ENCODE measurements around the gene CLCN7. TPM values are rescaled to one million over a fixed set of nuclear protein-coding genes. Genes with fewer than 3 reads are reported as not detected.
A peak's percentile ranks its signal among the peaks of the same experiment; 100 is the strongest.

CLCN7 gene
- polyA plus RNA-seq, 1 donor: 39.9 TPM

DNA sequence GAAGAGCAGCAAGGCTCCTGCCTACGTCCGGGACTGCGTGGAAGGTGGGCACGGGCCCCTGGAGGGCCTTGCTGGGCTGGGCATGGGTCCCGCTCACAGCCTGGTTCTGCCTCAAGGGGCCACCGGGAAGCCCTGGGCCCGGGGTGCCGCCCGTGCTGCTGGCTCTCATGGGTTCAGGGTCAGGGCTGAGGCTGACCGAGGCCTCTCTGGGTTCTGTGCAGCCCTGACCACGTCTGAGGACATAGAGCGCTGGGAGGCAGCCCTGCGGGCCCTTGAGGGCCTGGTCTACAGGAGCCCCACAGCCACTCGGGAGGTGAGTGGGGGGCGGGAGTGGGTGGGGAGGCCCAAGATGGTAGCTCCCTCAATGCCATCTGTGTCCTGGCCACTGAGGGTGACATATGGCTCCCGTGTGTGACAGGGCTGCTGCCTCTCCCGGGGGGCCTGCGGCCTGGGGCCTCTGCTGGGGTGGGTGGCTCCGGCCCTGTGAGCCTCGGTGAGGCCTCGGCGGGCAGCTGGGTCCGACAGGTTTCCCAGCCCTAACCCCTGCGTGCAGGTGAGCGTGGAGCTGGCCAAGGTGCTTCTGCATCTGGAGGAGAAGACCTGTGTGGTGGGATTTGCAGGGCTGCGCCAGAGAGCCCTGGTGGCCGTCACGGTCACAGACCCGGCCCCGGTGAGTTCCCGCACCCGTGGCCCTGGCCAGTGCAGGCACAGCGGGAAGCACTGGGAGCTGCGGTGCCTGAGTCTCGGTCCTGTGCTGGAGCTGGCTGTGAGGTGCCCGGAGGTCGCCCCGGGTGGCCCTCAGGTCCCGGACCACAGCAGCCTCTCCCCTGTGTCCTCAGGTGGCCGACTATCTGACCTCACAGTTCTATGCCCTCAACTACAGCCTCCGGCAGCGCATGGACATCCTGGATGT is 27.5 kb upstream of the CLCN7 start:
- no peak for DNase-seq

DNA sequence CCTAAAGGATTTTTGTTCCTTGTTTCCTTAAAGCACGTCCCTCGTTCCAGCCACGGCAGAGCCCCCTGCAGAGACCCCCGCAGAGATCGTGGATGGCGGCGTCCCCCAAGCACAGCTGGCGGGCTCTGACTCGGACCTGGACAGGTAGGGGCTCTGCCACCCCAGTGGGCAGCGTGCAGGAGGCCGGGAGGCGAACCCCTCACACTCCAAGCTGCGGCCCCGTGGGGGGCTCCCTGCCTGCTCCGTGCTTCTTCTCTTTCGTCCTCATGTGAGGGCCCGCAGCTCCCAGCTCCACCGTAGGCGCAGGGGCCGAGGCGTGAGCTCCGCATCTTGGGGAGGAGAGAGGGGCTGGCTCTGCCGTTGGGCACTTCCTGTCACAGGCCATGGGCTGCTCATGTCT is 26.8 kb upstream of the CLCN7 start:
- no peak for DNase-seq

DNA sequence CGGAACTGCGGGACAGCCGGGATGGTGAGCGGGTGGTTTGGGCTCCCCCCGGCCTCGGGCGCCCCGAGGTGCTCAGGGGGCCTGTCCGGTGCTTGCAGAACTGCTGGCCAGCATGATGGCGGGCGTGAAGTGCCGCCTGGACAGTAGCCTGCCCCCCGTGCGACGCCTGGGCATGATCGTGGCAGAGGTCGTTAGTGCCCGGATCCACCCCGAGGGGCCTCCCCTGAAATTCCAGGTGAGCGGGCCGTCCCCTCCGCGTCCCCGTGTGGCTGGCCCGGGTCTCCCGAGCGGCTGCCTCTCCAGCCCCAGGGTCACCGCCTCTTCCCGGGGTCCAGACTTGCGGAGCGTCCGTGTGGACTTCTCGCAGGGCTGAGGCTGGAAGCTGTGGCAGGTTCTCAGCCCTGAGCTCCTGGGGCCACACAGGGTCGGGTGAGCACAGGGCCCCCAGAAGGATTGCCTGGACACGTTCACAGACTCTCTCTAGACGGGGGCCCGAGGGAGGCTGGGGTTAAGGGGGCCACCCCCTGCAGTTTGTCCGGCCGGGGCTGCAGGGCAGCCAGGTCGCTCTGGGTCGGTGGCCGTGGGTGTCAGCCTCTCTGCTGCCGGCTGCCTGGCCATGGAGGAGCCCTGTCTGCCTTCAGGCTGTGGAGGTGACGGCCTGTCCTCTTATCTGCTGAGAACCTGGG is 25.8 kb upstream of the CLCN7 start:
- DNase-seq: no peak

DNA sequence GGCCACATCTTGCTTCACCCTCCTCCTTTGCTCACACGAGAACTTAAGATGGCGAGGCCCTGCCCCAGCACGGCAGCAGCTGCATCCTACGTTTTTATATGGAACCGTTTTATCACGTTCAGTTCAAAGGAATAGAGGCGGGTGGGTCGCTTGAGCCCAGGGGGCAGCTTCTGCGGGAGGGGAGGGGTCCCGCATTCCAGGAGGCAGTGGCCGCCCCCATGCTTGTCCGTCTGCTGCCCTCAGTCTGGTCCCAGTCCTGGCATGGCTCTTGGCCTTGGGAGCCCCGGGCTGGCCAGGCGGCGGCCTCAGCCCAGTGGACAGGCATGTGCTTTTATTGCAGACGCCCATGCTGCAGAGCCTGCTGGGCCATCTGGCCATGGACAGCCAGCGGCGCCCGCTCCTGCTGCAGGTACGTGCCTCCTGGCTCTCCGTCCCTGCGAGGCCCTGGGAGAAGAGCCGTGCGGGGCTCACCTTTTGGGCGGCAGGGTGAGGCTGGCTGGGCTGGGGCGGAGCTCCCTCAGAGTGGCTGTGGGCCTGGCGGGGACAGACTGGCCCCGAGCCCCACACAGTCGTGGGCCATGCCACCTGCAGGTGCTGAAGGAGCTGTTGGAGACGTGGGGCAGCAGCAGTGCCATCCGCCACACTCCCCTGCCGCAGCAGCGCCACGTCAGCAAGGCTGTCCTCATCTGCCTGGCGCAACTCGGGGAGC is 25.1 kb upstream of the CLCN7 start:
- no peak for DNase-seq

DNA sequence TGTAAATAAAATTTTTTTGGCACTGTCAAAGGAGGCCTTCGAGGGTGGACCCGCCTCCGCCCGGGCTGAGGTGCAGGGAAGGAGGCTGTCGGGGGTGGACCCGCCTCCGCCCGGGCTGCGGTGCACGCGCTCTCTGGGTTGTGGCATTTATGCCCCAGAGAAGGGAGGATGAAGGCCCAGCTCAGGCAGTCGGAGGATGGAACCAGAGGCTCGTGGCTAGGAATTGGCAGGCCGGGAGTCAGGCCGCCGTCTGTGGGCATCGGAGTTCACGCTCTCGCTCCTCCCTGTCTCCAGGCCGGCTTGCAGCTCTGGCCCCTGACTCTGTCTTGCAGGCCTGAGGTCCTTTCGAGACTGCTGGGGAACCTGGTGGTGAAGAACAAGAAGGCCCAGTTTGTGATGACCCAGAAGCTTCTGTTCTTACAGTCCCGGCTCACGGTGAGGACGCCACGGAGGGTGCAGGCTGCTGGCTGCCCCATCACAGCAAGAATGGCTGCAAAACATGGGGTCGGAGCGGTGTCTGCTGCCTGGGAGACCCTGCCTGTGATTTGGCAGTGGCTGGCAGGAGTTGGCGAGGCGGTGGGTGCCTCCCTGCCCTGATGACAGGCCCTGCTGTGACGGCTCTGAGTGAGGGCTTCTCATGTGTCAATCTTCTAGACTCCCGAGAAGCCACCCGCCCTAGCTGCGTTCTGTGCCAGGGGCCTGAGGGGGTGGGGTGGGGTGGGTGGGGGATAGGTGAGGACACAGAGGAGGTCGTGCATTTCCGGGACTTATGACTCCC is 24.3 kb upstream of the CLCN7 start:
- DNase-seq: no peak

DNA sequence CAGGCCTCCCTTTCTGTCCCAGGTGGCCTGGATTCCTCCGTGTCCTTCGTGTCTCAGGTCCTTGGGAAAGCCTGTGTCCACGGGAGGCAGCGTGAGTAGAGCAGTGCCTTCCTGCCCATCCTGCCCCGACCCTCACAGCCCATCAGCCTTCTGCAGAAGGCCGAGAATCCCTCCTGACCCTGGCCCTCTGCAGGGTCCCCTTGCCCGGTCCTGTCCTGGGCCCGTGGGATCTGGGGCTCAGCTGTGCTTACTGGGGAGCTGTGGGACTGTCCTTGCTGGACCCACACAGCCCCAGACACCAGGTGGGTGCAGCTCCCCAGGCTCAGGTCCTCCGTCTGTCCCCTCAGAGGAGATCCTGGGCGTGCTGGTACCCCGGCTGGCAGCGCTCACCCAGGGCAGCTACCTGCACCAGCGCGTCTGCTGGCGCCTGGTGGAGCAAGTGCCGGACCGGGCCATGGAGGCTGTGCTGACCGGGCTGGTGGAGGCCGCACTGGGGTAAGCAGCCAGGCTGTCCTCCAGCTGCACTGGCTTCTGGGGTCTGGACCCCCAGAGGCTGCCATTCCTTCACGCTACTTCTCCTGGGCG is 22.3 kb upstream of the CLCN7 start:
- DNase-seq: no peak

DNA sequence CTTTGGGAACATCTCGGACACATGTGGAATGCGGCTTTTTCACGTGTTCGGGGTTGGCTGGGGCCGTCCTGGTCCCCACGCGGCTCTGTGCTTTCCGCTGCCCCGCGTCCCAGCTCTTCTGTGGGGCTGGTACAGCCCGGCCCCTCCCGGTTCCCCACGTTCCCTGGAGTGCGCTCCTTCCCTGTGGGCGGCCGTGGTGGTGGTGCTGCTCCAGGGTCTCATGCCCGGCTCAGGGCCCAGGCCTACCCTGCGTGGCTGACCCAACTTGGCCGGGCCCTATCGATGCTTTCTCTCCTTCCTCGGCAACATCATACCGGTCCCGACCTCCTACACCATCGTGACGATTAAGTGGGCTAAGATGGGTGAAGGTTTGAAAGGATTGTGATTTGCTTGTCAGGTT is 21.6 kb upstream of the CLCN7 start:
- DNase-seq: no peak

DNA sequence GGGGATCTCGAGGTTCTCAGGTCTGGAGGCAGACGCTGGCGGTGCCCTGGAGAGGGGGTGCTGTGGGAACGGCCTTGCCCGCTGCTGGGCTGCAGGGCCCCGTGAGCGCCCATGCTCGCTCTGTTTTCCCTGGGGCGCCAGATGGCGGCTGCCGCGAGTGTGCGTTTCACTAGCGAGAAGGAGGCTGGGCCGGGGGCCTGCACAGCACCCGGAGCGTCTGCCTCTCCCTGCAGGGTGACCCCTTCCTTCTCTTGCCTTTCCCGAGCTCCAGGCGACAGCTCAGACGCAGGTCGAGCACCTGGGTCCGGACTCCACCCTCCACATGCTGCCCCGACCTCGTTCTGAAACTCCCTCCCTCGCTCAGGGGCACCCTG is 21.0 kb upstream of the CLCN7 start:
- no peak for DNase-seq

DNA sequence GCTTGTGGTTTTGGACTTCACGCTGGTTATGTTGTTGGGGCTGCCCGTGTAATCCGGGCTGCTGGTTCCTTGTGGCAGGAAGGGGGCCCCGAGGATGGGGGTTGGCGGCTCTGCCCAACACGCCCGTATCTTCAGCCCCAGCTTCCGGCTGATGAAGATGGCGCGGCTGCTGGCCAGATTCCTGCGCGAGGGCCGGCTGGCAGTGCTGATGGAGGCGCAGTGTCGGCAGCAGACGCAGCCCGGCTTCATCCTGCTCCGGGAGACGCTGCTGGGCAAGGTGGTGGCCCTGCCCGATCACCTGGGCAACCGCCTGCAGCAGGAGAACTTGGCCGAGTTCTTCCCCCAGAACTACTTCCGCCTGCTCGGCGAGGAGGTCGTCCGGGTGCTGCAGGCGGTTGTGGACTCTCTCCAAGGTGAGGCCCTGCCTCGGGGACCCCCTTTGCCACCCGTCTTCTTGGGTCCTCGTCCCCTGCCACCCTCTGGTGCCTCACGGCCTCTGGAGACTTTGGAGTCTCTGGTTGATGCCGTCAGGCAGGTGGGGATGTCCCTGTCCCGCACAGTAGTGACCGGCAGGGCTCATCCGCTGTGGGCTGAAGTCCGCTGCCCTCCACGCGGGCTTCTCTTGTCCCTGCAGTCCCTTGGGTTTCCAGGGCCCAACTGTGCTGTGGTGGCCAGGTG is 20.5 kb upstream of the CLCN7 start:
- DNase-seq: no peak

DNA sequence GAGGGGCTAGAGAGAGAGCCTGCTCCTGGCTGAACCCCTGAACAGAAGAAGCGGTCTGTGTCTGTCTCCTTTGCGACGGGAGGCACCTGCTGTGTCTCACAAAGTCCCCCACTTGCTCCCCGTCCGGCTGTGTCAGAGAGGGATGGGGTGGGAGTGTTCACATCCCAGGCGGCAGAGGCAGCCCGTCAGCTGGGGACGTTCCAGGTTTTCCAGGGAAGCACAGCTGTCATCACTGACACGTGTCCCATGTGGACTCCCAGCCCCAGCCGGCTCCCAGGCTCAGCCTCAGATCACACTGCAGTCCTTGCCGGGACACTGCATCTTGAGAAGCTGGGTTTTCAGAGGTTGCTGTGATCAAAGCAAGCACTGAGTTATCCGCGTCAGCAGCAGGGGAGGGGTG is 19.9 kb upstream of the CLCN7 start:
- DNase-seq: no peak

DNA sequence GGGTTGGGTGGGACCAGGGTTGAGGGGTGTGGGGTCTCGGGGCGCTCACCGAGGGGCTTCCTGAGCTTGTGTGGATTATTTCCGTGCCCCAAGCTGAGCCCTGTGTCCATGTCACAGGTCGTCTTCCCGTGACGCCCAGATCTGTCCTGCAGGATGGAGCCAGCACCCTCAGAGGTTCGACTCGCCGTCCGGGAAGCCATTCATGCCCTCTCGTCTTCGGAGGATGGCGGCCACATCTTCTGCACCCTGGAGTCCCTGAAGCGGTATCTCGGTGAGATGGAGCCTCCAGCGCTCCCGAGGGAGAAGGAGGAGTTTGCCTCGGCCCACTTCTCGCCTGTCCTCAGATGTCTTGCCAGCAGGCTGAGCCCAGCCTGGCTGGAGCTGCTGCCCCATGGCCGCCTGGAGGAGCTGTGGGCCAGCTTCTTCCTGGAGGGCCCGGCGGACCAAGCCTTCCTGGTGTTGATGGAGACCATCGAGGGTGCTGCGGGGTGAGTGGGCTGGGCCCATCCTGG is 19.4 kb upstream of the CLCN7 start:
- DNase-seq: no peak

DNA sequence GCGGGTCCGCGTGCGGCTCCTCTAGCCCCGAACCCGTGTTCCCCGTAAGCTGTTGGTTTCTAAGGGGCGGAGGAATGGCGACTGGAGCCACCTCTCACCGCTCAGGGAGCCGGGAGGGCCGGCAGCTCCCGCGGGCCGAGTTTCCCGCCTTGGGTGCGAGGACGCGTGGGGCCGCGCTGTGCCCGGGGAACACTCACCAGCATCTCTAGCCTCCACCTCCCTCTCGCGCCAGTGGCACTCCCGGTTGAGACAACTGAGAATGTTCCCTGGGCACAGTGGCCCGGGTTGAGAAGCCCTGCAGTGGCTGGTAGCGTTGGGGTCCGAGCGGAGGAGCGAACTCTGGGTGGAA is 18.9 kb upstream of the CLCN7 start:
- DNase-seq: no peak

DNA sequence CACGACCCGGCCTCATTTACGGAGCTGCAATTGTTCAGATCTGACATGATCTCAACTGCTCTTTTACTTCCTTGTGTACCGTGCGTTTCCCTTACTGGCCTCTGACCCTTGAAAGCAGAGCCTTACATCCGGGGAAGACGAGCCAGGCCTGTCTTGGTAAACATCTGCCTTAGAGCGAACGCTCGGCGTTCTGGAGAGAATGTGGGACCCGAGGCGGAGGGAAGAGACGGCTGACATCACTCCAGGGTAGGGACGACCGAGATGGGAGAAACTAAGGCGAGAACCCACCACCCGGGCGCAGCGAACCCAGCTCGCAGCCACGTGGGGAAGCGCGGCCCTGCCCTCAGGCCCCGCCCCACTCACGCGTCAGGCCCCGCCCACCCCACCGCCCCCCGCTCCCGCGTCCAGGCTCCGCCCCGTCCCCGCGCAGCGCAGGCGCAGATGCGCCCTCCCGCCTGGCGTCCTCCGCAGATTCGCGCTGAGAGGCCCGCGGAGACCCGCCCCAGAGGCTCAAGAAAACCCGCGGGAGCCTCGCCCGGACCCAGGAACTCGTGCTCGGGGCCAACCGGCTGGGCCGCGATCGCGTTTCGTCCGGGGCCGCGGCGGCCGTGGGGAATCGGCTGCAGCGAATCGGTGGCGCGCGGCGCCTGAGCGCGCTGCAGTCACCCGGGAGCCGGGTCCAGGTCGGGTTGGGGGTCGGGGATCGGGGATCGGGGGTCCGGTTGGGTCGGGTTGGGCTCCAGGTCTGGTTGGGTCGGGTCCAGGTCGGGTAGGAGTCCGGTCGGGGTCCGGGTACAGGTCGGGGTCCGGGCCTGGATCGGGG is 18.3 kb upstream of the CLCN7 start, which contains the start of gene TELO2:
TSS of gene TELO2 (plus strand) at position 438 of the 823 bp plus-strand sequence. CDS start 922 bp downstream, outside the sequence.
- peak; percentile 87 for DNase-seq

DNA sequence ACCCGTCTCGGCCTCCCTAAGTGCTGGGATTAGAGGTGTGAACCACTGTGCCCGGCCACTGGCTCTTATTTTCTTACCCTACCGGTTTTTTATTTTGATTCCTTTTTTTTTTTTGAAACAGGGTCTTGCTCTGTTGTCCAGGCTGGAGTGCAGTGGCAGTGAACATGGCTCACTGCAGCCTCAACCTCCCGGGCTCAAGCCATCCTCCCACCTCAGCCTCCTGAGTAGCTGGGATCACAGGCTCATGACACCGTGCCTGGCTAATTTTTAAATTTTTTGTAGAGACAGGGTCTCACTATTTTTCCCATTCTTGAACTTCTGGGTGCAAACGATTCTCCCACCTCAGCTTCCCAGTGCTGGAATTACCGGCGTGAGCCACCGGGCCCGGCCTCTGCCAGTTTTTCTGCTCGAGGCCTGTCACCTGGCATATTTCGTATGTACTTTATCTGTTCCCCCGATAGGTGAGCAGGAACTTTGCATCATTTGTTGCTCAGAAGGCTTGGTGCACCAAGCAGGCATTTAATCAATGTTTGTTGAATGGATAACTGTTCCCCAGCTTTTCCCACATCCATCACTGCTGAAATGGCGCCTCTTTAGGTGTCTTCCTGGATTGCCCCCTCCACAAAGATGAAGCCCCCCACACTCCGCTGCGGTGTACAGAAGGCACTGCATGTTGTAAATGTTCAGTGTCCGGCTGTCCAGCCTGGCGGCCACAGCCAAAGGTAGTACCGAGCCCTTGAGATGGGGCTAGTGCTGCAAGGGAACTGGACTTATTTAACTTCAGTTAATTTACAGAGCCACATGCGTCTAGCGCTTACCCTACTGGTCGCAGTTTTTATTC is 17.5 kb upstream of the CLCN7 start:
- DNase-seq: no peak

DNA sequence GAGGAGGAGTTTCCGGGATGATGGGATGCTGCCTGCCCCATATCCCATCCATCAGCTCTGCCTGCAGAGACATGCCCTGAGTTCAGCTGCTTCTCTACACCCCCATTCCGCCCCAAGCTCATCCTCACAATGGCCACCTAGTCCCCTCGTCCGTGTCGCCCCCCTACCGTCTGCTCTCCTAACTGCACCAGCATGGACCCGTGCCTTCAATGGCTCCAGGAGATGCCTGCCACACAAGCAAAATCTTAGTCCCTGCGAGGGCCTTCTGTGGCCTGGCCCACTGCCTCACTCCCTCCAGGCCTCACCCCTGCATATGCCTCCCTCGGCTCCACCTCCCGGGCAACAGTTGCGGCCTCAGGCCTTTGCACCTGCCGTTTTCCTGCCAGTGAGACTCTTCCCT is 16.5 kb upstream of the CLCN7 start:
- no peak for DNase-seq

DNA sequence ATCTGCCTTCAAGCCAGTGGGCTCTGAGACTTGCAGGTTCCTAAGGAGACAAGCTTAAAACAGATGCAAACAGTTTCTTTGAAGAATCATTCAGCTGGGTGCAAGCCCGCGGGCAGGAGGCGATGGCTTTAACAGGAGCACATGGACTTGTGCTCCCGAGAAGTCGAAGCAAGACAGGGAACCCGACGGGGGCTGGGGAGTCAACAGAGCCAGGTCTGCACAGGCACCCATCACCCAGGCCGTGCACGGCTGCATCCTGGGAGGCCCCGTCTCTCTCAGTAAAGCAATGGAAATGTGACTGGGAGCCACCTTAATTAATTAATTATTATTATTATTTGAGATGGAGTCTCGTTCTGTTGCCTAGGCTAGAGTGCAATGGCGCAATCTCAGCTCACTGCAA is 14.2 kb upstream of the CLCN7 start:
- no peak for DNase-seq

DNA sequence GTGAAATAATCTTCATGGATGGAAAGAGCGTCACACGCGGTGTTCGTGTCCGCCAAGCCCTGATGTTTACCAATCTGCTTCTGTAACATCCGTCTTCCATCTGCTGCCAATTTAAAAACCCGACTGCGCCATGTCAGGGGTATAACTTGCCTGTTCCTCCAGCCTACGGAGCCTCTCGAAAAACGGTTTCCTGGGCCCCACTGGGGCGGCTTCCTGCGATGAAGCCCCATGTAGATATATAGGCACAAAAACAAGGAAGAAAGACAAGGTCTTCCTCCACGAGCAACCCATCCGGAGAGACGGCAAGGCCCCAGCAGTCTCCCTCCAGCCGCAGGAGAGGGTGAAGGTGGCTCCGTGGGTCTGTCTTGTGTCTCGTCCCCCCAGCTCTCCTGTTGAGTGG is 13.8 kb upstream of the CLCN7 start, which contains the start of gene PTX4:
TSS of gene PTX4 (minus strand) at position 326 of the 400 bp plus-strand sequence. CDS start at position 291, 35 bp downstream.
- DNase-seq: no peak

DNA sequence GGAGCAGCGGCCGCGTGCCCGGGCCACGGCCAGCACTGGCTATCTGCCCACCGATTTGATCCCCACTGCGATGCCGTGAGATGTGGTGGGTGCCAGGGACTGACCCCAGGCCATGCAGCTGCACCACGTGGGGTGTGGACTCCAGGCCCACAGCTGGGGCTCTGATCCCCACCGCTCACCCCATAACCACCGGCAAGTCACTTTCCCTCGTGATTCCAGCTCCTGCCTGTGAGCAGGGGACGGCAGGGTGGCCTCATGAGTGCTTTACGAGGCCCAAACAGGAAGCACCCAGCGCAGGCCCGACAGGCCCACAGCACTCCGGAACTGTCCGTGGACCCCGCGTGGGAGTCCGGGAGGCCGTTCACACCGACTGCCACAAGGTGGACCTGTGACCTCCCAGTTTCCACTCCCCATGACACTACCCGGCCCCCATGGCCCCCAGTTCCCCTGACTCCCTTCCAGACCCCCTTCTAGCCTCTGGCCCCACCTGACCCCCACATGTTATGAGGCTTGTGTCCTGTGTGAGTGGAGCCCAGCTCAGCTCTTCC is 13.3 kb upstream of the CLCN7 start:
- no peak for DNase-seq

All from hindlimb muscle (tissue), 1 donor.